ENCODE results near the gene SLC8A1. TPM values are rescaled to one million over a fixed set of nuclear protein-coding genes. Genes with fewer than 3 reads are reported as not detected.

Gene SLC8A1
- total RNA-seq, 2 experiments from 2014 or later, result 0.47 to 0.59 TPM

- ChIA-PET POLR2A (no interaction called here), CTCF (no interaction called here)
- no peak for TF ChIP-seq CTCF (IDR thresholded peaks at IDR 0.05)
- ATAC-seq (ENCODE audit: poor library complexity) (no peak), DNase-seq (no peak)
- Histone ChIP-seq H3K36me3 (ENCODE audit: insufficient read depth, low read length) (no peaks in the 10 kb centered on the region), H3K9me3 (ENCODE audit: control insufficient read depth in 1 of 2, insufficient read depth in 1 of 2, low read length in 2 of 2) (no peaks in the 10 kb centered on the region), H3K4me3 (ENCODE audit: low read length) (no peak overlapping the region), H3K27me3 (ENCODE audit: control insufficient read depth in 1 of 2, insufficient read depth in 2 of 2, low read length in 2 of 2) (no peaks in the 10 kb centered on the region), H3K27ac (ENCODE audit: low read depth in 1 of 2, low read length in 2 of 2) (no peak overlapping the region), H3K4me1 (ENCODE audit: insufficient read depth, low read length) (no peaks in the 10 kb centered on the region)
- intact Hi-C loops (cut with DNase I, micrococcal nuclease), result no loop called here
- Mint-ChIP-seq H3K27ac (no peak overlapping the region), H3K9me3 (no peaks in the 10 kb centered on the region), H3K36me3 (ENCODE audit: low read depth) (no peaks in the 10 kb centered on the region), H3K27me3 (no peaks in the 10 kb centered on the region), H3K4me1 (ENCODE audit: low read depth) (no peaks in the 10 kb centered on the region), H3K4me3 (no peak overlapping the region)
These were observed 283.9 kb downstream of the SLC8A1 start for GRCh38 chr2:40168032-40168431.

GRCh38 chr2:40166006-40166405 is 285.9 kb downstream of the SLC8A1 start:
- Histone ChIP-seq H3K27ac (ENCODE audit: low read depth in 1 of 2, low read length in 2 of 2) (no peak overlapping the region), H3K4me1 (ENCODE audit: insufficient read depth, low read length) (no peaks in the 10 kb centered on the region), H3K4me3 (ENCODE audit: low read length) (no peak overlapping the region), H3K9me3 (ENCODE audit: control insufficient read depth in 1 of 2, insufficient read depth in 1 of 2, low read length in 2 of 2) (no peaks in the 10 kb centered on the region), H3K36me3 (ENCODE audit: insufficient read depth, low read length) (no peaks in the 10 kb centered on the region), H3K27me3 (ENCODE audit: control insufficient read depth in 1 of 2, insufficient read depth in 2 of 2, low read length in 2 of 2) (no peaks in the 10 kb centered on the region)
- ChIA-PET CTCF (no interaction called here), POLR2A (no interaction called here)
- Mint-ChIP-seq H3K36me3 (ENCODE audit: low read depth) (no peaks in the 10 kb centered on the region), H3K9me3 (no peaks in the 10 kb centered on the region), H3K27me3 (no peaks in the 10 kb centered on the region), H3K27ac (no peak overlapping the region), H3K4me3 (no peak overlapping the region), H3K4me1 (ENCODE audit: low read depth) (no peaks in the 10 kb centered on the region)
- intact Hi-C loops (cut with DNase I, micrococcal nuclease), result no loop called here
- TF ChIP-seq CTCF (IDR thresholded peaks at IDR 0.05), result no peak
- ATAC-seq (ENCODE audit: poor library complexity) (no peak), DNase-seq (no peak)

- CTCF ChIA-PET, result no interaction called here
- H3K36me3 ChIP-seq (ENCODE audit: insufficient read depth, low read length), result no peaks in the 10 kb centered on the region
- Mint-ChIP-seq H3K27ac (no peak overlapping the region), H3K27me3 (no peaks in the 10 kb centered on the region), H3K9me3 (no peaks in the 10 kb centered on the region), H3K4me3 (no peak overlapping the region), H3K4me1 (ENCODE audit: low read depth) (no peaks in the 10 kb centered on the region), H3K36me3 (ENCODE audit: low read depth) (no peaks in the 10 kb centered on the region)
- intact Hi-C loops (cut with DNase I, micrococcal nuclease), result no loop called here
- H3K27me3 ChIP-seq (ENCODE audit: control insufficient read depth in 1 of 2, insufficient read depth in 2 of 2, low read length in 2 of 2), result no peaks in the 10 kb centered on the region
- no peaks in the 10 kb centered on the region for H3K4me1 ChIP-seq (ENCODE audit: insufficient read depth, low read length)
- no peak overlapping the region for H3K27ac ChIP-seq (ENCODE audit: low read depth in 1 of 2, low read length in 2 of 2)
- no peak overlapping the region for H3K4me3 ChIP-seq (ENCODE audit: low read length)
- no peaks in the 10 kb centered on the region for H3K9me3 ChIP-seq (ENCODE audit: control insufficient read depth in 1 of 2, insufficient read depth in 1 of 2, low read length in 2 of 2)
- ATAC-seq (ENCODE audit: poor library complexity) (no peak), DNase-seq (no peak)
- POLR2A ChIA-PET, result no interaction called here
- TF ChIP-seq CTCF (IDR thresholded peaks at IDR 0.05), result no peak
These were observed 286.4 kb downstream of the SLC8A1 start for GRCh38 chr2:40165509-40165844.
